Keratinocyte (primary cell): ENCODE measurements around the gene GPC5. TPM values are rescaled to one million over a fixed set of nuclear protein-coding genes. Genes with fewer than 3 reads are reported as not detected.

Experiments used
- DNase-seq: peaks from one replicate; pipeline ENCODE4 v3.0.0-alpha.2; 2011; ENCODE audit warnings: low read depth, missing footprints, low spot score
- FAIRE-seq: peaks from 2 replicates; lab custom pipeline; 2011; peaks lifted over from hg19 to GRCh38; lab: Jason Lieb, UNC
- H2AFZ ChIP-seq: 2 replicates; pipeline ENCODE4 v1.6.0; 2012; ENCODE audit warnings: low read length, control low read depth, inconsistent platforms; ENCODE audit not compliant: control insufficient read depth
- H3K27ac ChIP-seq: 2 replicates; pipeline ENCODE4 v1.5.1; 2011; ENCODE audit warnings: low read length; ENCODE audit not compliant: control insufficient read depth, insufficient read depth
- H3K27me3 ChIP-seq: 3 replicates; pipeline ENCODE4 v1.6.0; 2011; ENCODE audit warnings: low read length; ENCODE audit not compliant: control insufficient read depth, insufficient read depth; ENCODE audit errors: extremely low read depth
- H3K36me3 ChIP-seq, 2 experiments: 2 replicates in 1 of 2; 3 replicates in 1 of 2; pipeline ENCODE4 v1.5.1; 2011; ENCODE audit warnings: low read length in 2 of 2, mild to moderate bottlenecking in 1 of 2; ENCODE audit not compliant: control insufficient read depth in 2 of 2, insufficient read depth in 2 of 2; ENCODE audit errors: extremely low read depth in 1 of 2
- H3K4me1 ChIP-seq: 3 replicates; pipeline ENCODE4 v1.5.1; 2011; ENCODE audit warnings: low read length; ENCODE audit not compliant: control insufficient read depth, insufficient read depth; ENCODE audit errors: extremely low read depth
- H3K4me2 ChIP-seq: 3 replicates; pipeline ENCODE4 v1.6.0; 2011; ENCODE audit warnings: low read depth, low read length; ENCODE audit not compliant: control insufficient read depth, insufficient read depth; ENCODE audit errors: extremely low read depth
- H3K4me3 ChIP-seq, 3 experiments: fragments of 200-600 bp in 1 of 3; sonication (generic) in 1 of 3; 2 replicates in 2 of 3; 3 replicates in 1 of 3; pipeline ENCODE4 v1.5.1; 2011 to 2016; ENCODE audit warnings: low read length in 3 of 3, mild to moderate bottlenecking in 3 of 3, control low read depth in 2 of 3, inconsistent platforms in 1 of 3, low read depth in 1 of 3, mixed read lengths in 1 of 3, mixed run types in 1 of 3, moderate library complexity in 1 of 3; ENCODE audit not compliant: control insufficient read depth in 2 of 3, insufficient read depth in 2 of 3; ENCODE audit errors: extremely low read depth in 1 of 3
- H3K79me2 ChIP-seq: 2 replicates; pipeline ENCODE4 v1.6.0; 2012; ENCODE audit warnings: low read length; ENCODE audit not compliant: control insufficient read depth, insufficient read depth
- H3K9ac ChIP-seq: 3 replicates; pipeline ENCODE4 v1.6.0; 2011; ENCODE audit warnings: low read length; ENCODE audit not compliant: control insufficient read depth, insufficient read depth; ENCODE audit errors: extremely low read depth
- H3K9me1 ChIP-seq: 3 replicates; pipeline ENCODE4 v1.6.0; 2011; ENCODE audit warnings: low read length; ENCODE audit not compliant: control insufficient read depth, insufficient read depth; ENCODE audit errors: extremely low read depth
- H3K9me3 ChIP-seq: 2 replicates; pipeline ENCODE4 v1.5.1; 2012; ENCODE audit warnings: low read depth, low read length; ENCODE audit not compliant: control insufficient read depth
- H4K20me1 ChIP-seq: 3 replicates; pipeline ENCODE4 v1.6.0; 2011; ENCODE audit warnings: low read length; ENCODE audit not compliant: control insufficient read depth, insufficient read depth; ENCODE audit errors: extremely low read depth
- EZH2 ChIP-seq: IDR thresholded peaks from one replicate; pipeline ENCODE4 v1.6.1; 2012; ENCODE audit warnings: inconsistent platforms, mild to moderate bottlenecking, low read length, moderate library complexity
- dilution Hi-C: fragments of 300-500 bp; cut with MboI; formaldehyde crosslinking; loops from one replicate; pipeline ENCODE4 v1.7.0; 2020; ENCODE audit warnings: low sequenced_read_pairs; ENCODE audit not compliant: extremely low pct_ligation_motif_present
- polyA plus RNA-seq, 5 experiments: library from polyadenylated mRNA; depleted of rRNA in 3 of 5; stranded (reverse) in 3 of 5; stranded (forward) in 1 of 5; unstranded in 1 of 5; fragments of >200 nt; gene quantifications; 1 replicate in 1 of 5; 2 replicates in 3 of 5; 3 replicates in 1 of 5; pipeline versions ENCODE4 v1.2.1 to v1.2.3, GENCODE V29; 2011 to 2012; ENCODE audit warnings: missing spikeins in 2 of 5, low read depth in 1 of 5, low replicate concordance in 1 of 5
- TF ChIP-seq, protein P1 (sequence below), 3 experiments: IDR thresholded peaks in 1 of 3; conservative IDR thresholded peaks in 1 of 3; optimal IDR thresholded peaks in 1 of 3; 2 replicates in 2 of 3; 3 replicates in 1 of 3; pipeline versions ENCODE3 to v1.5.1; 2011; ENCODE audit warnings: low read length in 3 of 3, mild to moderate bottlenecking in 3 of 3, moderate library complexity in 2 of 3, control low read depth in 1 of 3, inconsistent platforms in 1 of 3; ENCODE audit not compliant: insufficient read depth in 2 of 3; ENCODE audit errors: extremely low read depth in 1 of 3

GPC5 gene
- polyA plus RNA-seq, 1 donor (not counting 4 experiments of a cell fraction or from before 2014, with no cell fraction given): 0.10 TPM

DNA sequence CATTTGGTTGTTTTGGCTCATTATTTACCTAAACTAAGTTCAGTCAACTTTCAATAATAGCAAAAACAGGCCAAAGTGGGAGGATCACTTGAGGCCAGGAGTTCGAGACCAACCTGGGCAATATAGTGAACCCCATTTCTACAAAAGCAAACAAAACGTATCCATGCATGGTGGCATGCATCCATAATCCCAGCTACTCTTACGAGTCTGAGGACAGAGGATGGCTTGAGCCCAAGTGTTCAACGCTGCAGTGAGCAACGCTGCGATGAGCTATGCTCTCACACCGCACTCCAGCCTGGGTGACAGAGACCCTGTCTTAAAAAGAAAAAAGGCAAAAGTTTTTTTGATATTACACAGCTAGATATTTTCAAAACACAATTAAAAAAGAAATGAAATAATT, 1258.2 kb downstream of the GPC5 start:
- Histone ChIP-seq H3K4me1 (no peaks in the 10 kb centered on the region), H4K20me1 (no peaks in the 10 kb centered on the region), H3K9me3 (no peaks in the 10 kb centered on the region), H3K27me3 (no peaks in the 10 kb centered on the region), H3K9ac (no peak overlapping the region), H3K27ac (no peak overlapping the region), H2AFZ (no peak overlapping the region), H3K36me3 (no peaks in the 10 kb centered on the region), H3K9me1 (no peaks in the 10 kb centered on the region), H3K4me3 (no peak overlapping the region), H3K4me2 (no peak overlapping the region), H3K79me2 (no peaks in the 10 kb centered on the region)
- FAIRE-seq: no peak
- no peak for DNase-seq
- dilution Hi-C loops: no loop called here
- no peak for TF ChIP-seq EZH2
- TF ChIP-seq, protein P1, sequence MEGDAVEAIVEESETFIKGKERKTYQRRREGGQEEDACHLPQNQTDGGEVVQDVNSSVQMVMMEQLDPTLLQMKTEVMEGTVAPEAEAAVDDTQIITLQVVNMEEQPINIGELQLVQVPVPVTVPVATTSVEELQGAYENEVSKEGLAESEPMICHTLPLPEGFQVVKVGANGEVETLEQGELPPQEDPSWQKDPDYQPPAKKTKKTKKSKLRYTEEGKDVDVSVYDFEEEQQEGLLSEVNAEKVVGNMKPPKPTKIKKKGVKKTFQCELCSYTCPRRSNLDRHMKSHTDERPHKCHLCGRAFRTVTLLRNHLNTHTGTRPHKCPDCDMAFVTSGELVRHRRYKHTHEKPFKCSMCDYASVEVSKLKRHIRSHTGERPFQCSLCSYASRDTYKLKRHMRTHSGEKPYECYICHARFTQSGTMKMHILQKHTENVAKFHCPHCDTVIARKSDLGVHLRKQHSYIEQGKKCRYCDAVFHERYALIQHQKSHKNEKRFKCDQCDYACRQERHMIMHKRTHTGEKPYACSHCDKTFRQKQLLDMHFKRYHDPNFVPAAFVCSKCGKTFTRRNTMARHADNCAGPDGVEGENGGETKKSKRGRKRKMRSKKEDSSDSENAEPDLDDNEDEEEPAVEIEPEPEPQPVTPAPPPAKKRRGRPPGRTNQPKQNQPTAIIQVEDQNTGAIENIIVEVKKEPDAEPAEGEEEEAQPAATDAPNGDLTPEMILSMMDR (optimal IDR thresholded peaks at IDR 0.05 in 1 of 3, IDR thresholded peaks at IDR 0.05 in 1 of 3, conservative IDR thresholded peaks at IDR 0.05 in 1 of 3; ENCODE audit: extremely low read depth in 1 of 3, insufficient read depth in 2 of 3, low read length in 3 of 3): no peak

DNA sequence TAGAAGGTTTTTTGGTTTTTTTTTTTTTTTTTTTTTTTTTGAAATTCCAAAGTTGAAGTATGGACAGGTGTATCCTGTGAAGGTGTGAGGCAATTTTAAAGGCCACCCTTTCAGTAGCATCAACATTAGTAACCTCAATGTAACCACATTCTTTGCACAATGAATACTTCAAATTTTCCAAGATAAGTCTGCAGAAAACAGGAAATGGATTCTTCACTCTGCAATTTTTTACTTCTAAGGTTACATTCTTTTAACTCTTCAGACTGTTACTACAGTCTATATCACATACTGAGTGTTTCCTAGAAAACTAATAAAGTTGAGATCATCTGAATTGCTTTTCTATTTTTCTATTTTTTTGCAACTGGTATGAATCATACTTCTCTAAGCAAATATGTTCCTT, 1259.1 kb downstream of the GPC5 start:
- Histone ChIP-seq H3K27ac (no peak overlapping the region), H3K4me3 (no peak overlapping the region), H3K36me3 (no peaks in the 10 kb centered on the region), H3K4me1 (no peaks in the 10 kb centered on the region), H3K4me2 (no peak overlapping the region), H3K9me3 (no peaks in the 10 kb centered on the region), H3K9me1 (no peaks in the 10 kb centered on the region), H3K79me2 (no peaks in the 10 kb centered on the region), H3K27me3 (no peaks in the 10 kb centered on the region), H3K9ac (no peak overlapping the region), H4K20me1 (no peaks in the 10 kb centered on the region), H2AFZ (no peak overlapping the region)
- FAIRE-seq (no peak), DNase-seq (no peak)
- TF ChIP-seq, protein P1 (optimal IDR thresholded peaks at IDR 0.05 in 1 of 3, IDR thresholded peaks at IDR 0.05 in 1 of 3, conservative IDR thresholded peaks at IDR 0.05 in 1 of 3; ENCODE audit: extremely low read depth in 1 of 3, insufficient read depth in 2 of 3, low read length in 3 of 3): no peak
- no peak for TF ChIP-seq EZH2
- dilution Hi-C loops: no loop called here
